Hepatocyte (in vitro differentiated cells): ENCODE measurements around the gene MIER2. TPM values are rescaled to one million over a fixed set of nuclear protein-coding genes. Genes with fewer than 3 reads are reported as not detected.

Experiments
- DNase-seq: peaks from one replicate; pipeline ENCODE4 v3.0.0-alpha.2; 2016; ENCODE audit warnings: low spot score
- H2AFZ ChIP-seq: fragments of 200-600 bp; sonication (generic); 2 replicates; pipeline ENCODE4 v1.6.0; 2016; ENCODE audit warnings: antibody characterized with exemption, mild to moderate bottlenecking
- H3K27ac ChIP-seq: fragments of 200-600 bp; sonication (generic); 2 replicates; pipeline ENCODE4 v1.5.1; 2016; ENCODE audit warnings: mild to moderate bottlenecking
- H3K27me3 ChIP-seq: fragments of 200-600 bp; sonication (generic); 2 replicates; pipeline ENCODE4 v1.6.1; 2016
- H3K36me3 ChIP-seq: fragments of 200-600 bp; sonication (generic); replicated peaks from 2 replicates; pipeline ENCODE4 v1.5.1; 2016; ENCODE audit warnings: low read depth; ENCODE audit not compliant: insufficient read depth
- H3K4me1 ChIP-seq: fragments of 200-600 bp; sonication (generic); 2 replicates; pipeline ENCODE4 v1.5.1; 2016; ENCODE audit warnings: mild to moderate bottlenecking, moderate library complexity; ENCODE audit not compliant: insufficient read depth
- H3K4me2 ChIP-seq: fragments of 200-600 bp; sonication (generic); 2 replicates; pipeline ENCODE4 v1.6.0; 2016
- H3K4me3 ChIP-seq: fragments of 200-600 bp; sonication (generic); 2 replicates; pipeline ENCODE4 v1.5.1; 2016; ENCODE audit warnings: mild to moderate bottlenecking
- H3K79me2 ChIP-seq: fragments of 200-600 bp; sonication (generic); 2 replicates; pipeline ENCODE4 v1.6.0; 2017; ENCODE audit warnings: mild to moderate bottlenecking
- H3K9me2 ChIP-seq: fragments of 200-600 bp; sonication (generic); replicated peaks from 2 replicates; pipeline ENCODE4 v1.6.0; 2017; ENCODE audit warnings: mild to moderate bottlenecking; ENCODE audit not compliant: insufficient read depth
- H3K9me3 ChIP-seq: fragments of 200-600 bp; sonication (generic); 2 replicates; pipeline ENCODE4 v1.5.1; 2016; ENCODE audit warnings: low read depth, mild to moderate bottlenecking
- H4K20me1 ChIP-seq: fragments of 200-600 bp; sonication (generic); 2 replicates; pipeline ENCODE4 v1.6.0; 2016; ENCODE audit warnings: mild to moderate bottlenecking; ENCODE audit not compliant: insufficient read depth, poor library complexity, severe bottlenecking
- CTCF ChIP-seq: fragments of 200-600 bp; sonication (generic); IDR thresholded peaks from 2 replicates; pipeline ENCODE4 v1.5.1; 2016; ENCODE audit warnings: antibody characterized with exemption, mild to moderate bottlenecking; ENCODE audit not compliant: poor library complexity
- EZH2 ChIP-seq: fragments of 200-600 bp; sonication (generic); IDR thresholded peaks from 2 replicates; pipeline ENCODE4 v1.6.1; 2016; ENCODE audit warnings: antibody characterized with exemption, mild to moderate bottlenecking, borderline replicate concordance
- EZH2phosphoT487 ChIP-seq: fragments of 200-600 bp; sonication (generic); IDR thresholded peaks from one replicate; pipeline ENCODE4 v1.6.1; 2018; ENCODE audit warnings: antibody characterized with exemption, mild to moderate bottlenecking, low read depth, moderate library complexity; ENCODE audit not compliant: unreplicated experiment, severe bottlenecking
- WGBS: methylation state at CpG from one replicate; pipeline ENCODE4 v1.1.6; 2016; ENCODE audit warnings: low lambda C conversion rate; ENCODE audit errors: missing lambda C conversion rate; 5-methylcytosine and 5-hydroxymethylcytosine counted together
- polyA plus RNA-seq: library from polyadenylated mRNA; unstranded; fragments of >200 nt; fragmentation: Nextera tagmentation; extraction: Ambion mirVana; gene quantifications from 2 replicates; pipeline ENCODE4 v1.2.1, GENCODE V29; 2016
- total RNA-seq: library from RNA; depleted of rRNA; stranded (reverse); fragments of >200 nt; gene quantifications from 2 replicates; pipeline ENCODE4 v1.2.3, GENCODE V29; 2014

MIER2 gene
- total and polyA plus RNA-seq, 2 experiments from 2014 or later = 8.4 to 47.3 TPM

GRCh38 chr19:339262-339887 is 5.2 kb downstream of the MIER2 start:
- no peak overlapping the region for H3K4me3 ChIP-seq
- no peak overlapping the region for H3K27ac ChIP-seq
- H3K4me2 ChIP-seq = no peak overlapping the region
- H3K27me3 ChIP-seq = no peaks in the 10 kb centered on the region
- peaks cover 91% of the 10 kb centered on the region for H4K20me1 ChIP-seq
- peaks cover 25% of the 10 kb centered on the region for H3K4me1 ChIP-seq
- peaks cover 98% of the 10 kb centered on the region for H3K79me2 ChIP-seq
- DNase-seq = no peak
- H2AFZ ChIP-seq = no peak overlapping the region
- no peaks in the 10 kb centered on the region for H3K36me3 ChIP-seq
- 86% methylated on average over 10 of the region's 10 CpGs for WGBS
- H3K9me2 ChIP-seq = no peaks in the 10 kb centered on the region
- no peaks in the 10 kb centered on the region for H3K9me3 ChIP-seq
- no peak for TF ChIP-seq EZH2phosphoT487
- no peak for TF ChIP-seq EZH2
- TF ChIP-seq CTCF = no peak

GRCh38 chr19:338421-338820 is 6.2 kb downstream of the MIER2 start:
- H3K27me3 ChIP-seq = no peaks in the 10 kb centered on the region
- DNase-seq = no peak
- no peaks in the 10 kb centered on the region for H3K9me3 ChIP-seq
- H3K27ac ChIP-seq = no peak overlapping the region
- peaks cover 96% of the 10 kb centered on the region for H3K79me2 ChIP-seq
- peaks cover 21% of the 10 kb centered on the region for H3K4me1 ChIP-seq
- no peak overlapping the region for H3K4me2 ChIP-seq
- H3K36me3 ChIP-seq = no peaks in the 10 kb centered on the region
- peaks cover 87% of the 10 kb centered on the region for H4K20me1 ChIP-seq
- 93% methylated on average over 5 of the region's 5 CpGs for WGBS
- no peak overlapping the region for H3K4me3 ChIP-seq
- TF ChIP-seq CTCF = no peak
- TF ChIP-seq EZH2 = no peak
- no peak for TF ChIP-seq EZH2phosphoT487
- H3K9me2 ChIP-seq = no peaks in the 10 kb centered on the region
- no peak overlapping the region for H2AFZ ChIP-seq

- no peak for TF ChIP-seq EZH2
- no peak for TF ChIP-seq CTCF
- no peak for TF ChIP-seq EZH2phosphoT487
- H3K4me2 ChIP-seq = no peak overlapping the region
- H3K9me3 ChIP-seq = no peaks in the 10 kb centered on the region
- no peak for DNase-seq
- peaks cover 80% of the 10 kb centered on the region for H3K79me2 ChIP-seq
- H3K4me3 ChIP-seq = no peak overlapping the region
- peaks cover 3% of the 10 kb centered on the region for H3K4me1 ChIP-seq
- H3K27ac ChIP-seq = no peak overlapping the region
- no peaks in the 10 kb centered on the region for H3K27me3 ChIP-seq
- no peak overlapping the region for H2AFZ ChIP-seq
- no peaks in the 10 kb centered on the region for H3K36me3 ChIP-seq
- peaks cover 64% of the 10 kb centered on the region for H4K20me1 ChIP-seq
- WGBS = 93% methylated on average over 20 of the region's 20 CpGs
- H3K9me2 ChIP-seq = no peaks in the 10 kb centered on the region
Observed at GRCh38 chr19:336067-336614, 8.5 kb downstream of the MIER2 start.
